Neural progenitor cell (in vitro differentiated cells): ENCODE data around the gene GLE1. TPM values are rescaled to one million over a fixed set of nuclear protein-coding genes. Genes with fewer than 3 reads are reported as not detected.

Experiments used
- DNase-seq: peaks from one replicate; pipeline ENCODE4 v3.0.0-alpha.2; 2016; ENCODE audit warnings: low spot score
- H2AFZ ChIP-seq: fragments of 200-600 bp; sonication (generic); replicated peaks from 2 replicates; pipeline ENCODE4 v1.6.1; 2016; ENCODE audit warnings: antibody characterized with exemption
- H3F3A ChIP-seq: fragments of 200-600 bp; sonication (generic); 2 replicates; pipeline ENCODE4 v1.6.1; 2016; ENCODE audit warnings: antibody characterized with exemption, low read depth
- H3K27ac ChIP-seq: fragments of 200-600 bp; sonication (generic); 2 replicates; pipeline ENCODE4 v1.5.1; 2016; ENCODE audit warnings: mild to moderate bottlenecking
- H3K27me3 ChIP-seq: fragments of 200-600 bp; sonication (generic); 2 replicates; pipeline ENCODE4 v1.6.1; 2016; ENCODE audit warnings: mild to moderate bottlenecking, moderate library complexity
- H3K36me3 ChIP-seq: fragments of 200-600 bp; sonication (generic); 2 replicates; pipeline ENCODE4 v1.5.1; 2016
- H3K4me1 ChIP-seq: fragments of 200-600 bp; sonication (generic); 2 replicates; pipeline ENCODE4 v1.6.1; 2016; ENCODE audit warnings: mixed run types
- H3K4me2 ChIP-seq: fragments of 200-600 bp; sonication (generic); 2 replicates; pipeline ENCODE4 v1.6.1; 2016
- H3K4me3 ChIP-seq: fragments of 200-600 bp; sonication (generic); 2 replicates; pipeline ENCODE4 v1.5.1; 2016
- H3K79me2 ChIP-seq: fragments of 200-600 bp; sonication (generic); 2 replicates; pipeline ENCODE4 v1.6.1; 2016; ENCODE audit warnings: low read depth
- H3K9ac ChIP-seq: fragments of 200-600 bp; sonication (generic); 2 replicates; pipeline ENCODE4 v1.6.1; 2016
- H3K9me3 ChIP-seq: fragments of 200-600 bp; sonication (generic); 2 replicates; pipeline ENCODE4 v1.5.1; 2016; ENCODE audit warnings: low read depth
- H4K20me1 ChIP-seq: fragments of 200-600 bp; sonication (generic); 2 replicates; pipeline ENCODE4 v1.6.1; 2016; ENCODE audit warnings: low read depth
- H3K27ac Mint-ChIP-seq: 3 replicates; pipeline ENCODE4 v1.8.0; 2021; ENCODE audit warnings: mixed read lengths
- H3K27me3 Mint-ChIP-seq: 2 replicates; pipeline ENCODE4 v1.8.0; 2022; ENCODE audit warnings: low read depth, mild to moderate bottlenecking, inconsistent platforms, moderate library complexity, mixed read lengths; ENCODE audit not compliant: insufficient read depth
- H3K36me3 Mint-ChIP-seq: 3 replicates; pipeline ENCODE4 v1.8.0; 2021; ENCODE audit warnings: mixed read lengths
- H3K4me1 Mint-ChIP-seq: 3 replicates; pipeline ENCODE4 v1.8.0; 2021; ENCODE audit warnings: mixed read lengths
- H3K4me3 Mint-ChIP-seq: 3 replicates; pipeline ENCODE4 v1.8.0; 2021; ENCODE audit warnings: mild to moderate bottlenecking, moderate library complexity, mixed read lengths
- H3K9me3 Mint-ChIP-seq: 3 replicates; pipeline ENCODE4 v1.8.0; 2020; ENCODE audit warnings: mixed read lengths
- CTCF ChIP-seq: fragments of 200-600 bp; sonication (generic); IDR thresholded peaks from 2 replicates; pipeline ENCODE4 v1.5.1; 2017; ENCODE audit warnings: antibody characterized with exemption, mild to moderate bottlenecking
- EZH2 ChIP-seq: fragments of 200-600 bp; sonication (generic); IDR thresholded peaks from 2 replicates; pipeline ENCODE4 v1.6.1; 2017; ENCODE audit warnings: antibody characterized with exemption, mild to moderate bottlenecking, moderate library complexity
- EZH2phosphoT487 ChIP-seq: fragments of 200-600 bp; sonication (generic); IDR thresholded peaks from 2 replicates; pipeline ENCODE4 v1.6.1; 2017; ENCODE audit warnings: antibody characterized with exemption
- total RNA-seq: library from RNA; depleted of rRNA; stranded (reverse); fragments of >200 nt; gene quantifications from 2 replicates; pipeline ENCODE4 v1.2.3, GENCODE V29; 2015; ENCODE audit warnings: low replicate concordance

The GLE1 gene
- total RNA-seq, 1 donor from 2014 or later, result 22.7 TPM

GRCh38 chr9:128479262-128479661 is 25.3 kb upstream of the GLE1 start:
- H3K36me3 Mint-ChIP-seq, result peaks cover 32% of the 10 kb centered on the region

GRCh38 chr9:128481561-128481960 is 23.0 kb upstream of the GLE1 start:
- Mint-ChIP-seq H3K4me3 (no peak overlapping the region), H3K36me3 (peaks cover 32% of the 10 kb centered on the region), H3K27me3 (peaks cover 4% of the 10 kb centered on the region), H3K9me3 (no peaks in the 10 kb centered on the region), H3K27ac (no peak overlapping the region), H3K4me1 (no peaks in the 10 kb centered on the region)
- Histone ChIP-seq H3K4me3 (no peak overlapping the region), H2AFZ (no peak overlapping the region), H3K27me3 (no peaks in the 10 kb centered on the region), H3K4me2 (no peak overlapping the region), H3K9me3 (no peaks in the 10 kb centered on the region), H3K36me3 (no peaks in the 10 kb centered on the region), H3K9ac (no peak overlapping the region), H3K4me1 (no peaks in the 10 kb centered on the region), H3K27ac (no peak overlapping the region), H3F3A (no peaks in the 10 kb centered on the region), H3K79me2 (no peaks in the 10 kb centered on the region), H4K20me1 (no peaks in the 10 kb centered on the region)
- no peak for TF ChIP-seq CTCF
- no peak for TF ChIP-seq EZH2
- TF ChIP-seq EZH2phosphoT487, result no peak
- DNase-seq, result no peak

More at GRCh38 chr9:128479262-128479661, 25.3 kb upstream of the GLE1 start:
- Mint-ChIP-seq H3K27ac (no peak overlapping the region), H3K4me1 (no peaks in the 10 kb centered on the region), H3K4me3 (no peak overlapping the region), H3K9me3 (no peaks in the 10 kb centered on the region), H3K27me3 (peaks cover 4% of the 10 kb centered on the region)
- H3K9ac ChIP-seq, result no peak overlapping the region
- TF ChIP-seq CTCF (no peak), EZH2phosphoT487 (no peak), EZH2 (no peak)
- no peak overlapping the region for H3K4me2 ChIP-seq
- H3K4me3 ChIP-seq, result no peak overlapping the region
- no peak overlapping the region for H3K27ac ChIP-seq
- no peaks in the 10 kb centered on the region for H3K79me2 ChIP-seq
- H3F3A ChIP-seq, result no peaks in the 10 kb centered on the region
- no peaks in the 10 kb centered on the region for H3K27me3 ChIP-seq
- no peak for DNase-seq
- no peaks in the 10 kb centered on the region for H4K20me1 ChIP-seq
- no peaks in the 10 kb centered on the region for H3K9me3 ChIP-seq
- no peaks in the 10 kb centered on the region for H3K4me1 ChIP-seq
- H3K36me3 ChIP-seq, result no peaks in the 10 kb centered on the region
- H2AFZ ChIP-seq, result no peak overlapping the region

GRCh38 chr9:128482186-128482585 is 22.3 kb upstream of the GLE1 start:
- H3K27me3 Mint-ChIP-seq, result peaks cover 4% of the 10 kb centered on the region
- no peaks in the 10 kb centered on the region for H3K9me3 ChIP-seq
- no peak overlapping the region for H3K9ac ChIP-seq
- no peaks in the 10 kb centered on the region for H3F3A ChIP-seq
- H3K4me1 Mint-ChIP-seq, result no peaks in the 10 kb centered on the region
- H3K27ac Mint-ChIP-seq, result no peak overlapping the region
- H3K27me3 ChIP-seq, result no peaks in the 10 kb centered on the region
- H3K36me3 Mint-ChIP-seq, result peaks cover 37% of the 10 kb centered on the region
- H3K79me2 ChIP-seq, result no peaks in the 10 kb centered on the region
- H3K4me1 ChIP-seq, result no peaks in the 10 kb centered on the region
- H3K4me3 Mint-ChIP-seq, result no peak overlapping the region
- DNase-seq, result no peak
- H3K4me3 ChIP-seq, result no peak overlapping the region
- H3K36me3 ChIP-seq, result no peaks in the 10 kb centered on the region
- no peaks in the 10 kb centered on the region for H3K9me3 Mint-ChIP-seq
- no peaks in the 10 kb centered on the region for H4K20me1 ChIP-seq
- no peak overlapping the region for H3K4me2 ChIP-seq
- H2AFZ ChIP-seq, result no peak overlapping the region
- TF ChIP-seq EZH2phosphoT487 (no peak), CTCF (no peak), EZH2 (no peak)
- H3K27ac ChIP-seq, result no peak overlapping the region
